Right ventricle myocardium inferior (tissue), 1 donor: ENCODE data around the gene PARD3B. TPM values are rescaled to one million over a fixed set of nuclear protein-coding genes. Genes with fewer than 3 reads are reported as not detected.

Experiments used
- ATAC-seq: fragments of 200-7000 bp; cut with Tn5 transposase; one replicate; pipeline ENCODE4 v1.9.1; 2020; ENCODE audit warnings: mild to moderate bottlenecking, moderate library complexity
- DNase-seq: peaks from one replicate; pipeline ENCODE4 v3.0.0; 2021; ENCODE audit errors: missing footprints
- intact Hi-C: fragments of 100-400 bp; cut with DNase I; formaldehyde crosslinking; loops from one replicate; pipeline ENCODE4 v1.11.0; 2022
- total RNA-seq: library from RNA; stranded (reverse); fragmentation: NEBNext Ultra II Directional; extraction: Animal tissue kit (Norgen Biotek cat#: 25700); gene quantifications from one replicate; pipeline ENCODE4 v1.2.1, GENCODE V29; 2021
- donor health status: DM: no; HTN: yes; CAD: no; lungs with severe emphysema.

The PARD3B gene
- total RNA-seq, 1 donor from 2014 or later: 7.8 TPM

GRCh38 chr2:204673877-204674276, 128.6 kb downstream of the PARD3B start:
- DNase-seq (no peak), ATAC-seq (no peak)
- intact Hi-C loops: no loop called here

GRCh38 chr2:204678031-204678430, 132.8 kb downstream of the PARD3B start:
- intact Hi-C loops: no loop called here
- ATAC-seq (no peak), DNase-seq (no peak)

GRCh38 chr2:204680576-204680975, 135.3 kb downstream of the PARD3B start:
- DNase-seq: no peak
- intact Hi-C loops: no loop called here

GRCh38 chr2:204681412-204681811, 136.1 kb downstream of the PARD3B start:
- intact Hi-C loops: no loop called here
- ATAC-seq (no peak), DNase-seq (no peak)

More at GRCh38 chr2:204680576-204680975, 135.3 kb downstream of the PARD3B start:
- no peak for ATAC-seq

- DNase-seq: no peak
- intact Hi-C loops: no loop called here
- ATAC-seq: no peak
Observed at GRCh38 chr2:204683384-204683783, 138.1 kb downstream of the PARD3B start.

GRCh38 chr2:204686406-204686805, 141.1 kb downstream of the PARD3B start:
- intact Hi-C loops: no loop called here
- DNase-seq (no peak), ATAC-seq (no peak)

- DNase-seq (no peak), ATAC-seq (no peak)
- intact Hi-C loops: no loop called here
Observed at GRCh38 chr2:204687776-204688175, 142.5 kb downstream of the PARD3B start.

- intact Hi-C loops: loop anchor here (2.0 to 10.0 kb wide), 4 partner anchors 237 to 983 kb away; no protein-coding TSS in a partner anchor
- peak; percentile 70 for ATAC-seq
- no peak for DNase-seq
Observed at GRCh38 chr2:204691911-204692510, 146.7 kb downstream of the PARD3B start.

- intact Hi-C loops: loop anchor here (2.0 to 10.0 kb wide), 4 partner anchors 238 to 982 kb away; no protein-coding TSS in a partner anchor
- no peak for ATAC-seq
Observed at GRCh38 chr2:204692790-204693189, 147.5 kb downstream of the PARD3B start.

GRCh38 chr2:204693262-204693661, 148.0 kb downstream of the PARD3B start:
- DNase-seq (no peak), ATAC-seq (no peak)
- intact Hi-C loops: loop anchor here (2.0 to 10.0 kb wide), 4 partner anchors 238 to 982 kb away; no protein-coding TSS in a partner anchor

More at GRCh38 chr2:204692790-204693189, 147.5 kb downstream of the PARD3B start:
- DNase-seq: no peak

- ATAC-seq (no peak), DNase-seq (no peak)
- intact Hi-C loops: loop anchor here (10.0 kb wide), 2 partner anchors 241 to 979 kb away; no protein-coding TSS in a partner anchor
Observed at GRCh38 chr2:204695506-204695905, 150.2 kb downstream of the PARD3B start.

GRCh38 chr2:204696124-204696523, 150.8 kb downstream of the PARD3B start:
- intact Hi-C loops: loop anchor here (10.0 kb wide), 2 partner anchors 241 to 979 kb away; no protein-coding TSS in a partner anchor
- DNase-seq (no peak), ATAC-seq (no peak)

- intact Hi-C loops: no loop called here
- ATAC-seq (no peak), DNase-seq (no peak)
Observed at GRCh38 chr2:204705243-204705932, 160.1 kb downstream of the PARD3B start.

- intact Hi-C loops: no loop called here
- DNase-seq (no peak), ATAC-seq (no peak)
Observed at GRCh38 chr2:204706939-204707338, 161.7 kb downstream of the PARD3B start.

GRCh38 chr2:204713211-204713610, 167.9 kb downstream of the PARD3B start:
- intact Hi-C loops: no loop called here
- DNase-seq (no peak), ATAC-seq (no peak)

GRCh38 chr2:204715361-204715760, 170.1 kb downstream of the PARD3B start:
- DNase-seq (no peak), ATAC-seq (no peak)
- intact Hi-C loops: no loop called here

- no peak for ATAC-seq
- no peak for DNase-seq
- intact Hi-C loops: no loop called here
Observed at GRCh38 chr2:204717591-204717990, 172.3 kb downstream of the PARD3B start.

GRCh38 chr2:204718607-204719006, 173.3 kb downstream of the PARD3B start:
- DNase-seq (no peak), ATAC-seq (no peak)
- intact Hi-C loops: no loop called here

- intact Hi-C loops: no loop called here
- ATAC-seq: no peak
- no peak for DNase-seq
Observed at GRCh38 chr2:204720874-204721273, 175.6 kb downstream of the PARD3B start.

- intact Hi-C loops: no loop called here
- no peak for ATAC-seq
- no peak for DNase-seq
Observed at GRCh38 chr2:204722207-204722606, 176.9 kb downstream of the PARD3B start.
